Measurements from ENCODE around the gene DRD3.

- TF ChIP-seq POLR2A (IDR thresholded peaks at IDR 0.05; ENCODE audit: low read length), result no peak
- no peak for TF ChIP-seq GATA1 (IDR thresholded peaks at IDR 0.05; ENCODE audit: low read depth, low read length)
Measured at GRCh38 chr3:114103858-114104257, 75.0 kb downstream of the DRD3 start.
